GM19239 (cell line): ENCODE data around the gene CTNND2.

ENCODE experiments used
- DNase-seq: peaks from one replicate; pipeline ENCODE4 v3.0.0; 2011; ENCODE audit warnings: low spot score; ENCODE audit not compliant: insufficient read length
- FAIRE-seq: peaks from 2 replicates; lab custom pipeline; 2011; peaks lifted over from hg19 to GRCh38; lab: Jason Lieb, UNC

Gene CTNND2

GRCh38 chr5:11904265-11904906 lies at the start of gene CTNND2:
CTNND2 (minus strand) TSS chr5:11904446; CDS start chr5:11903853, 593 bp downstream.
- DNase-seq: no peak
- FAIRE-seq: no peak

- FAIRE-seq: no peak
These were observed 42.1 kb upstream of the CTNND2 start for GRCh38 chr5:11946317-11946716.

GRCh38 chr5:11941566-11941965 lies 37.3 kb upstream of the CTNND2 start:
- FAIRE-seq: no peak
- DNase-seq: no peak

More at GRCh38 chr5:11946317-11946716, 42.1 kb upstream of the CTNND2 start:
- DNase-seq: no peak

GRCh38 chr5:11931638-11932037 lies 27.4 kb upstream of the CTNND2 start:
- no peak for FAIRE-seq

DNA sequence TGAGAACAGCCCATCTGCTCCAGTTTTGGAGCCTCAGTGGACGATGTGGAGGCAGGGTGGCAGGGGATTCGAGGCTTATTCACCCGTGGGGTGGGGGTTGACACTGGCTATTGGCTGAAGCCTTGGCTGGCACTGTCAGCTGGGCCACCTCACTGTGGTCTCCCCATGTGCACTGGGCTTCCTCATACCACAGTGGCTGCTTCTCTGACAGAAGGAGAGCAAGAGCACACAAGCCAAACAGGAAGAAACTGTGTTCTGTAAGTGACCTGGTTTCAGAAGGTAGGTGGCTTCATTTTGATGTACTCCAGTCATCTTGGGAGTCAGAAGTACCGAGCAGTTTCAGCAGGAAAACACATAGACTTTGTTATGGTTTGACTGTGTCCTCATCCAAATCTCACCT lies 24.7 kb upstream of the CTNND2 start:
- DNase-seq (no peak), FAIRE-seq (no peak)

More at GRCh38 chr5:11931638-11932037, 27.4 kb upstream of the CTNND2 start:
- no peak for DNase-seq

GRCh38 chr5:11925701-11926100 lies 21.5 kb upstream of the CTNND2 start:
- no peak for DNase-seq
- FAIRE-seq: no peak

DNA sequence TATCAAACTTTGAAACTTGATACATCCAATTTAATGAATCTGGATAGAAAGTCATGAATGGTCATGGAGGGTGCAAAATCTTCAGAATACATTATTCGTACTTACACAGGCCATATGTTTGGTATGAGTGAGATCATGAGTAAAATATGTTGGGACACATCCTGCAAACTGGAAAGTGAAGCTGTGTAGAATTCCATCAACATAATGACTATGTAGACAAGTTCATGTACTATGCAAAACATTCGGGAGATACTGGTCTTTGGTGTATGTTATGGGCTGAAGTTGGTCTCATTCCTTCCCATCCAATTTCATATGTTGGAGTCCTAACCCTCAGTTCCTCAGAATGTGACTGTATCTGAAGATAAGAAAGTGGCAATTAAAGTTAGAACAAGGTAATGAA lies 18.1 kb upstream of the CTNND2 start:
- FAIRE-seq: no peak
- no peak for DNase-seq

DNA sequence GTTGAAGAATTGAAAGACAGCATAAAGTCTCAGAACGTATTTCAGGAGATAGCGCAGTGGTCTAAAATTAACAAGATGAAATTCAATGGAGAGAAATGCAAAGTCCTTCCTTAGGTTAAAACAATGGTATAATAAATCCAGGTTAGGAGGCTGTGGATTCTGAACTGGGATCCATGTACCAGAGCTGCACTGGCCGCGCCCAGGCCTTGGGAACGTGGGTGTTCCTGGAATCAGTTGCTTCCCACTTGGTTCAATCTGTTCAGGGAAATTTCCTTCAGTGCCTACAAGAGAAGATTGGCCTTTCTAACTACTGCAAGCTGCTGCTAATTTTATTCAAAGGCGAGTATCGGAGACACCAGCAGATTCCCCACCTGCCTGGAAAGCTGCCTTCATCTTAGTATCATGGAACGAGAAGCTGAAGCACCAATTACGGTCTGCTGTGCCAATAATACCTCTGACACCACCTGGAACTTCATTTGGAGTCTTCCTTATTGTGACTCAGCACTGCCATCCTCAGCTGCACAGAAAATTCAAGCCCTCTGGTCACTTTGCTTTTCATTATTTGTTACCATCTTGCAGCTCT lies 14.3 kb upstream of the CTNND2 start:
- FAIRE-seq (no peak), DNase-seq (no peak)

DNA sequence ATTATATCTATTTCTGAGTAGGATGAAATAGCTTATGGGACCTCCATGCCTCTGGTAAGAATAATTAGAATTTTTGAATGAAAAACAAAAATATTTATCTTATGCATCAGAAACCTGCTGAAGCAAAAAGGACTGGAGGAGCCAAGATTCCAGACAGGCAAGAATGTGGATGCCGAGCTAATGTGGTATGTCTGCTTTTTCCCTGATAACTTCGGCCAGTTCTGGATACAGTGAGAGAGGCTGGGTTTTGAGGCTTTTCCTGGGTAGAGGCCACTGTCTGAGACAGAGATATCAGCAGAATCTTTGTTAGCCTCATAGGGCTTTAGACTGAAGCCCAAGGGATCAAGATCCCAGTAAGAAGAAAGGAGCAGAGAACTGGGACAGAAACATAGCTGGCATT lies 5.2 kb upstream of the CTNND2 start:
- no peak for FAIRE-seq
- no peak for DNase-seq

- no peak for FAIRE-seq
- no peak for DNase-seq
These were observed 2.3 kb upstream of the CTNND2 start for GRCh38 chr5:11906497-11906896.

DNA sequence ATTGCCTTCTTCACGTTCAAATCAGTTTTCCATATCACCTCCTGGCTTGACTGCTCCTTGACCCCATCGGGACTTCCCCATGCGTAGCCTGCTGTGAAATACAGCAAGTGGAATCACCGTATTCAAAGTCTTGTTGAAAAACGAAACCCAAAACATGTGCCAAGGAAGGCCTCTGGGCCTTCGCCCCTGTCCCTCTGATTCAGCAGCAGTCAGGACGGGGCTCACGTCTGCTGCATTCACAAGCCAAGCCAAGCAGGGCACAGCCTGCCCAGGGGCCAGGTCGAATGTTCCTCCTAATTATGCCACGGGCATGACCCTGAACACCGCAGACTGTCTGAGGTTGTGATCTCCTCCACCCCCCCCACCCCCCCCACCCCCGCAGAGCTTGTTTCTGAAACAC lies 960 bp upstream of the CTNND2 start:
- no peak for DNase-seq

DNA sequence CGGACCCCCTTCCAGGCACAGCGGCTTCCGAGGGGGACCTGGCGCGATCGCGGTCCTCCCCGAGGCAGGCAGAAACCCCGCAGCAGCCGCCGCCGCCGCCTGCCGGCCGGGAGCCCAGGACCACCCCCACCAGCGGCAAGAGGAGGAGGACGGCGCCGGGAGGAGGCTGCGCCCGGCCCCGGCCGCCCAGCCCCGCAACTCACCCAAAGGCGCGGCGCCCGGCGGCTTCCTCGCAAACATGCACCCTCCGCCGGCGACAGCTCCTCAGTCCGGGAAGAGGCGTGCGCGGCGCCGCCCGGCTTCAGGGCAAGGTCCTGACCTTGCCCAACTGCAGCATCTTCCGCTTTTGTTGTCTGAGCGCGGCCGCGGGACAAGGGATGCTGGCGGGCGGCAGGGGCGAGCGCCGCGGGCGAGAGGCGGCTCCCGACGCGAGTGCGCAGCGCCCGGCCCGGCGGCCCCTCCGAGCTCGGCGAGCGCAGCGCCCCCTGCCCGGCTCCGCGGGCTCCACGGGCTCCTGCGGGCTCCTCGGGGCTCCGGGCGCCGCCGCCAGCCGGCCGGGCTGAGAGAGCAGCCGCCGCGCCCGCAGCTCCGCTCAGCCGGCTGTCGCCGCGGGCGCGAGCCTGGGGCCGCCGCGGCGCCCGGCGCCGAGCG lies 507 bp downstream of the CTNND2 start:
- DNase-seq (no peak), FAIRE-seq (no peak)

More for the DNA sequence above, 960 bp upstream of the CTNND2 start:
- no peak for FAIRE-seq

DNA sequence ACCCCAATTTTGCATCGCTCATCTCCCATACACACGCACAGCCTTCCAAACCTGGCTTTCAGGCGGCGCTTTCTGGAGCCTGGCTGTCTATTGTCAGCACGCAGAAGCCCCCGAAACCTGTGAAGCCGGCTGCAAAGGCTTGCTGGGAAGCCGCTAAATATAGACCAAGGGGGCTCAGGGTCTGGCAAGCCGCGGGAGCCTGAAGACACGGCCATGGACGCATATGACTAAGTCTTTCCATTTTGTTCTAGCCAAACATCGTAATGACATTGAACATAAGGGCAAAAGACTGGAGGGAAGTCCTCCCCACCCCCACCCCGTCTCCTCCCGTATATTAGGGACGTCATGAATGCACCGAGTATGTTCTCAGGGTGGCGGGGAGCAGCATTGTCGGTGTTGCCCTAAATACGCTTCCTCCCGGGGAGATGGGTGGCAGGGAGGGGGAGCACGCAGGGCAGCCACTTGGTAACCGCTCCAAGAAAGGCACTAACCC lies 1.1 kb downstream of the CTNND2 start:
- no peak for DNase-seq

DNA sequence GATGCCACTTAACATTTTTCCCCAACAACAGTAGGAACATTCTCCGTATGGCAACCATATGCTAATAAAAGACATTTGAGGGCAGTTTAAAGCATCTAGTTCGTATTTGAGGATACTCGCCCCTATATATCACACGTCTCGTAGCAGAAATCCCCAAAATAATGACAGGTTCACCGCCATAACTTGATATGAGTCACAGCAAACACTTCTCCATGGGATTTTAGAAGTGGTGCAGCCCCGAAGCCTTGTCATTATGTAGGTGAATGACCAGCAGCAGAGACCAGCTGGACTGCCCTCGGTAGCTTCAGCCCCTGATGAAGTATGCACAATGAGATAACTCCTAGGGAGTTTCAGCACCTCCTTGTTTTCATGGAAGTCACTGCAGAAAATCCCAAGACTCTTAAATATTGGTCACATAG lies 2.0 kb downstream of the CTNND2 start:
- FAIRE-seq: no peak
- no peak for DNase-seq

More for the DNA sequence above, 1.1 kb downstream of the CTNND2 start:
- FAIRE-seq: no peak

- FAIRE-seq: no peak
These were observed 5.5 kb downstream of the CTNND2 start for GRCh38 chr5:11898787-11899186.

GRCh38 chr5:11897781-11898180 lies 6.5 kb downstream of the CTNND2 start:
- DNase-seq (no peak), FAIRE-seq (no peak)

More at GRCh38 chr5:11898787-11899186, 5.5 kb downstream of the CTNND2 start:
- no peak for DNase-seq

- DNase-seq: no peak
- no peak for FAIRE-seq
These were observed 9.3 kb downstream of the CTNND2 start for GRCh38 chr5:11894992-11895391.

DNA sequence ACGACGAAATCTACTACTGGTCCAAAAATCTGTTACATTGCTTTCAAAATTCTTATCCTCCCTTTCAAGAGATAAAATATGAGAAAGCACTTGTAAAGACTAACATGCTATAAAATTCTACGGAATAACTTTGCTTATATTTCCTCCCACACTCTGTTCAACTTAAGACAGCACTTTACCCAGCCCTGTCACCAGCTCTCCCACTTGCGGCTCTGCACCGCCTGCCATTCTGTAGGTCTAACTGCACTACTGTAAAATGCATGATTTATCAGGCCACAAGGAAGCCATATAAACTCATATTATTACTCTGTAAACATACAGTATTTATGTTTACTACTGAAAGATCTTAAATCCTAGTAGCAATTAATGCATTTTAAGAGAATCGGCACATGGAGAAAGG lies 11.4 kb downstream of the CTNND2 start:
- FAIRE-seq (no peak), DNase-seq (no peak)

GRCh38 chr5:11890777-11891176 lies 13.5 kb downstream of the CTNND2 start:
- no peak for FAIRE-seq
- DNase-seq: no peak

- no peak for FAIRE-seq
- no peak for DNase-seq
These were observed 16.0 kb downstream of the CTNND2 start for GRCh38 chr5:11888221-11888620.

DNA sequence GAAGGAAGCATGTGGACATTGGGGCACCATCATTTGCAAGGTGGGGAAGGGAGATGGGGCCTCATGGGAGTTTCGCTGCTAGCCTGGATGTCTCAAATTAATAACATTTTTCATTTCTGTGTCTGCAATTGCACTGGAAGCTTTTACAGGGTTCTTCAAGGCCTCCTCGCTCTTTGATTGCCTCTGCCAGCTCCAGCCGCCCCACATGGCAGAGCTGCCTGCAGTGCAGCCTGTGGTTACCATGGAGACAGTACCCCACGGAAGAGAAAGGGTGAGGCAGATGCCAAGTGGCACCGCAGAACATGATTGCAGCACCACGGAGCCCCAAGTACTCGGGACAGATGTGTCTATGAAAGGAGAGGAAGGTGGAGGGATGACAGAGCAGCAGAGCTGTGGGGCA lies 25.4 kb downstream of the CTNND2 start:
- no peak for FAIRE-seq
- no peak for DNase-seq
